GM12875 (cell line): Measurements from ENCODE around the gene OLFML3.

Experiments used
- H3K4me3 ChIP-seq: one replicate; pipeline ENCODE4 v1.5.1; 2011; ENCODE audit warnings: low read depth, low read length, control low read depth
- CTCF ChIP-seq: IDR thresholded peaks from 2 replicates; pipeline ENCODE4 v1.5.1; 2011; ENCODE audit warnings: low read depth, mild to moderate bottlenecking, control low read depth, inconsistent platforms, low read length, moderate library complexity, borderline replicate concordance; ENCODE audit not compliant: insufficient read depth

OLFML3 gene

GRCh38 chr1:114024049-114024448 lies 44.8 kb downstream of the OLFML3 start:
- H3K4me3 ChIP-seq = no peak overlapping the region
- no peak for TF ChIP-seq CTCF

GRCh38 chr1:114025609-114026401 lies 46.5 kb downstream of the OLFML3 start:
- TF ChIP-seq CTCF = no peak

GRCh38 chr1:114026797-114027196 lies 47.5 kb downstream of the OLFML3 start:
- no peak for TF ChIP-seq CTCF
- no peak overlapping the region for H3K4me3 ChIP-seq

More at GRCh38 chr1:114025609-114026401, 46.5 kb downstream of the OLFML3 start:
- no peak overlapping the region for H3K4me3 ChIP-seq
